Measurements from ENCODE around the gene ARPIN. TPM values are rescaled to one million over a fixed set of nuclear protein-coding genes. Genes with fewer than 3 reads are reported as not detected.
A peak's percentile ranks its signal among the peaks of the same experiment; 100 is the strongest.
"Not testable (repeated sequence)": the region's sequence is repeated elsewhere in the genome, so short reads cannot be mapped to it uniquely, and the experiment has no call there.

ARPIN gene
- total RNA-seq, 4 donors from 2014 or later = 21.4 to 26.5 (median 24.1) TPM

DNA sequence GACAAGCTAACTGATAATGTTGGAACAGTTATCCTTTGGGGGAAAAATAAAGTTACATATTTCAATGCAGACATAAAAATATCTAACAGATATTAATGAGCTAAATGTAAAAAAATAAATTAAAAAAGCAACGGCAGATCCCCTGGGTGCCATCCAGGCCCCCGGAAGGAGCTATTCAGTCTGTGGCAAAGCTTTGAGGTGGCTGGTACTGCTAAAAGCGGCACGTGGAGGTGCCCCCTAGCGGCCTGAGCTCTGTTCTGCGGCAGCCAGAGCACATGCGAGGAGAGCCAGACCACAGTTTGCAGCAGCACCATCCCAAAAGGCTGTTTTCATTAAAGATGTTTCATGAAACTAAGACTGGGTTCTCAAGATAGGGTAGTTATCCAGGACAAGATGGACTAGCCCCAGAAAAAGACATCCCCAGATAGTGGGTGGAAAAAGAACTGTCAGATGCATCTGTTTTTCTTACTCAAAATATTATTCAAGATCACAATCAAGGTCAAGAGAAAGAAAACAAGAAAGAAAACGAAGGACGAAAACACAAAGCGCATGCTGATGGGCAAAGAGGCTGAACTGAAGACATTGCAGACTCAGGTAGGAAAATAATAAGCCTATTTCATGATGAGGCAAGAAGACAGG is 37.7 kb downstream of the ARPIN start:
- intact Hi-C loops (cut with DNase I) = loop anchor here (5.0 kb wide), 1 partner anchor 113 kb away; no protein-coding TSS in a partner anchor
- 26 to 28% methylated on average over 10 of the region's 10 CpGs for WGBS, 2 donors
- H3K9me3 ChIP-seq = no peaks in the 10 kb centered on the region
- peak; percentile 81 to 84 for DNase-seq
- TF ChIP-seq, protein P1, sequence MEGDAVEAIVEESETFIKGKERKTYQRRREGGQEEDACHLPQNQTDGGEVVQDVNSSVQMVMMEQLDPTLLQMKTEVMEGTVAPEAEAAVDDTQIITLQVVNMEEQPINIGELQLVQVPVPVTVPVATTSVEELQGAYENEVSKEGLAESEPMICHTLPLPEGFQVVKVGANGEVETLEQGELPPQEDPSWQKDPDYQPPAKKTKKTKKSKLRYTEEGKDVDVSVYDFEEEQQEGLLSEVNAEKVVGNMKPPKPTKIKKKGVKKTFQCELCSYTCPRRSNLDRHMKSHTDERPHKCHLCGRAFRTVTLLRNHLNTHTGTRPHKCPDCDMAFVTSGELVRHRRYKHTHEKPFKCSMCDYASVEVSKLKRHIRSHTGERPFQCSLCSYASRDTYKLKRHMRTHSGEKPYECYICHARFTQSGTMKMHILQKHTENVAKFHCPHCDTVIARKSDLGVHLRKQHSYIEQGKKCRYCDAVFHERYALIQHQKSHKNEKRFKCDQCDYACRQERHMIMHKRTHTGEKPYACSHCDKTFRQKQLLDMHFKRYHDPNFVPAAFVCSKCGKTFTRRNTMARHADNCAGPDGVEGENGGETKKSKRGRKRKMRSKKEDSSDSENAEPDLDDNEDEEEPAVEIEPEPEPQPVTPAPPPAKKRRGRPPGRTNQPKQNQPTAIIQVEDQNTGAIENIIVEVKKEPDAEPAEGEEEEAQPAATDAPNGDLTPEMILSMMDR (IDR thresholded peaks at IDR 0.05) = peak; percentile 79 to 92 (median 82)
- TF ChIP-seq POLR2A (IDR thresholded peaks at IDR 0.05) = no peak
- no peaks in the 10 kb centered on the region for H3K27me3 ChIP-seq
- no peak overlapping the region for H3K4me3 ChIP-seq (replicated peaks in 1 of 3)
- no peak overlapping the region for H3K27ac ChIP-seq
- peaks cover 0 to 17% of the 10 kb centered on the region in 2 donors for H3K36me3 ChIP-seq
- H3K4me1 ChIP-seq = peaks cover 0 to 5% of the 10 kb centered on the region in 2 donors

DNA sequence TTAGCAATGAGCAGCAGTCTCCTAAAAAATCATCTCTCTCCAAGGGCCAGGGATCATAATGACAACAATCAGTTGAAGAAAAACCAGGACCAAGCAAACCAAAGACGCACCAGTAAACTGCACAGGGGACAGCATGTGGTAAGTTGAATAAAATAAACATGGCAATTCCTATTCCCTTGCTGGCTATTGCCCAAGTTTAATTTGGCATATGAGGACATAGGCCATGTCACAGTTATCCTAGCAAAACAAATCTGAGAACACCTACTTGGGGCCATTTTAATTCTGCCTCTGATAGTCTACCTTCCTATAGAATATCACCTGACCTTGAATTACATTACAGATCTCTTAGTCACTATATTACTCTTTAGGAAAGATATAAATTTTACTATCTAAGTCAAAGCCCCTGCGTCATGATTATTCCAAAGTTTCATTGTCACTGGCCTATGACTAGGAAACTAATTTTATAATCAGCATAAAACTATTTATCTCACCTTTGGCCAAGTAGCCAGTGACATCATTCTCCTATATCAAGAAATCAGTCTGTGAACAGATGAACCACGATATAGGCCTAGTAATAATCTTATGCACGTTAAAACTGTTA is 42.0 kb downstream of the ARPIN start:
- Histone ChIP-seq H3K4me3 (replicated peaks in 1 of 3) (no peak overlapping the region), H3K27ac (no peak overlapping the region), H3K27me3 (no peaks in the 10 kb centered on the region), H3K9me3 (no peaks in the 10 kb centered on the region), H3K36me3 (peaks cover 0 to 3% of the 10 kb centered on the region in 2 donors), H3K4me1 (peaks cover 6 to 11% of the 10 kb centered on the region in 2 donors)
- intact Hi-C loops (cut with DNase I) = no loop called here
- TF ChIP-seq, protein P1 (IDR thresholded peaks at IDR 0.05) = no peak
- TF ChIP-seq POLR2A (IDR thresholded peaks at IDR 0.05) = no peak
- 83 to 87% methylated on average over 4 of the region's 4 CpGs for WGBS, 2 donors
- no peak for DNase-seq

DNA sequence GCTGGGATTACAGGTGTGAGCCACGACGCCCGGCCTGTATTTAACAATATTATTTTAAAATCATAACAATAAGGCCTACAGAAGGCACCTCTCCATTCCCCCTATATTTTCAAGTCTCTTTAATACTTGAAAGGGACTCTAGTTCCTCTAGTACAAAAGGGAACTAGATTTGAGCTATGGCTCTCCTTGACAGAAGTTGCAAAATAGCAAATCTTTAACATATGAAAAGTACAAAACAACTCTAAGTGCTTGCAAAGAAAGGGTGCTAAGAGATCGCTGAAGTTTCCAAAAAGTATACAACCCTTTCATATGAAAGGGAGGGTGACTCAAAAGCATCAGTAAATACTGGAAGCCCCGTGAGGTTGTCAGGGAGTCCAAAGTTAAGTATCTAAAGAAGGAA is 42.7 kb downstream of the ARPIN start:
- intact Hi-C loops (cut with DNase I) = no loop called here
- WGBS, 2 donors = 81 to 85% methylated on average over 5 of the region's 5 CpGs
- Histone ChIP-seq H3K27ac (no peak overlapping the region), H3K27me3 (no peaks in the 10 kb centered on the region), H3K4me1 (peaks cover 6 to 11% of the 10 kb centered on the region in 2 donors), H3K9me3 (no peaks in the 10 kb centered on the region), H3K36me3 (peaks cover 0 to 4% of the 10 kb centered on the region in 2 donors), H3K4me3 (replicated peaks in 1 of 3) (no peak overlapping the region)
- no peak for TF ChIP-seq POLR2A (IDR thresholded peaks at IDR 0.05)
- TF ChIP-seq, protein P1 (IDR thresholded peaks at IDR 0.05) = no peak
- no peak for DNase-seq

DNA sequence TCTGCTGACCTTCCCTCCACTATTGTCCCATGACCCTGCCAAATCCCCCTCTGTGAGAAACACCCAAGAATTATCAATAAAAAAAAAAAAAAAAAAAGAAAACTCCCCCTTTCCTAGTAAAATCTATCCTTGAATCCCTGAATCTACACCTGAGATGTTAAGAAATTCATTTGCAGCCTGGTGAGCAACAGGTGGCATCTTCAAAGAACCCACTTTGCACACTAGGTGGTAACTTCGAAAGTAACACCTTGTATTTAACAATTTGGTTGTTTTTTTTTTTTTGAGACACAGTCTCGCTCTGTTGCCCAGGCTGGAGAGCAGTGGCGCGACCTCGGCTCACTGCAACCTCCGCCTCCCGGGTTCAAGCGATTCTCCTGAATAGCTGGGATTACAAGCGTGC is 43.3 kb downstream of the ARPIN start:
- H3K36me3 ChIP-seq; H3K4me3 ChIP-seq (replicated peaks in 1 of 3); intact Hi-C loops (cut with DNase I); H3K27me3 ChIP-seq; H3K9me3 ChIP-seq; H3K27ac ChIP-seq: not testable (repeated sequence)
- WGBS, 2 donors = 39 to 55% methylated on average over 9 of the region's 9 CpGs
- H3K4me1 ChIP-seq = peaks cover 6 to 11% of the 10 kb centered on the region in 2 donors
- peak; percentile 41 to 58 for DNase-seq

DNA sequence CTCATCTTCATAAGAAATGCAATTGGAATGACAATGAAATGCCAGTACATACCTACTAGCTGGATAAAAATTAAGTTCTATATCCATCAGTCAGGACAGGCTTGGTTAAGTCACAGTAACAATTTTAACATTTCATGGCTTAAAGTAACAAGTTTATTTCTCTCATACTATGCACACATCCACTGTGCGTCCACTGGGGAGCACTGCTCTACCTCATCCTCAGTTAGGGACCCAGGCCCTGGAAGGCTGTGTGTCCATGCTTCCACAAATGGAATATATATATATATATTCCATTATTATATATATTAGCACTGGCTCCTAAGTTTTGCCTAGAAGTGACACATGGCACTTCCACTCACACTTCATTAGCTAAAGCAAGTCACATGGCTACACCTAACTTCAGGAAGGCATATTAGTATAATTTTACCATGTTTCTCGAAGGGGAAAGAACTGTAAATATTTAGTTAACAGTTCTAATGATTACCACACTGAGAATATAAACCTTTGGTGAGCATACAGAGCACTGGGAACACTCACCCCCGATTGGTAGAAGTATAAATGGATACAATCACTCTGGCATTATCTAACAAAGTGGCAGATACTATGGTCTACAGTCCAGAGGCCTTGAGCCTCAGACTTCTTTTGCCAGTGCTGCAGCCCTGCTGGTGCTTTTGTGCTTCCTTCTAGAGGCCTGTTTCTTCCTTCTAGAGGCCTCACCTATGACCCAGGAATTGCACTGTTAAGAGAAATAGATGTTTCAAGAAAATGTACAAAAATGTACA is 47.6 kb downstream of the ARPIN start:
- H3K27ac ChIP-seq = no peak overlapping the region
- peaks cover 6 to 7% of the 10 kb centered on the region in 2 donors for H3K4me1 ChIP-seq
- 86 to 94% methylated on average over 3 of the region's 3 CpGs for WGBS, 2 donors
- no peaks in the 10 kb centered on the region for H3K9me3 ChIP-seq
- no peaks in the 10 kb centered on the region for H3K27me3 ChIP-seq
- peaks cover 0 to 22% of the 10 kb centered on the region in 2 donors for H3K36me3 ChIP-seq
- DNase-seq = no peak
- intact Hi-C loops (cut with DNase I) = no loop called here
- TF ChIP-seq, protein P1 (IDR thresholded peaks at IDR 0.05) = no peak
- TF ChIP-seq POLR2A (IDR thresholded peaks at IDR 0.05) = no peak
- no peak overlapping the region for H3K4me3 ChIP-seq (replicated peaks in 1 of 3)

Measured in thyroid gland (tissue), 4 donors.